ENCODE data around the gene C6orf15.
"Not testable (repeated sequence)": the region's sequence is repeated elsewhere in the genome, so short reads cannot be mapped to it uniquely, and the experiment has no call there.

Gene C6orf15

GRCh38 chr6:31067891-31068668 is 44.3 kb downstream of the C6orf15 start:
- not testable (repeated sequence) for DNase-seq (ENCODE audit: low read depth)

- DNase-seq (ENCODE audit: low read depth), result not testable (repeated sequence)
Observed at GRCh38 chr6:31067028-31067427, 45.3 kb downstream of the C6orf15 start.

- no peak for DNase-seq (ENCODE audit: low read depth)
Observed at GRCh38 chr6:31065556-31065955, 46.8 kb downstream of the C6orf15 start.

GRCh38 chr6:31063906-31064435 is 48.4 kb downstream of the C6orf15 start:
- no peak for DNase-seq (ENCODE audit: low read depth)
